Neural crest cell (in vitro differentiated cells): ENCODE results near the gene TEKT2. TPM values are rescaled to one million over a fixed set of nuclear protein-coding genes. Genes with fewer than 3 reads are reported as not detected.

ENCODE experiments used
- DNase-seq: peaks from one replicate; pipeline ENCODE4 v3.0.0; 2021; ENCODE audit warnings: low read depth, mixed read lengths, low spot score
- H3K27ac Mint-ChIP-seq: one replicate; pipeline ENCODE4 v1.8.0; 2021; ENCODE audit warnings: mild to moderate bottlenecking, mixed read lengths; ENCODE audit not compliant: unreplicated experiment
- H3K27me3 Mint-ChIP-seq: 2 replicates; pipeline ENCODE4 v1.8.0; 2021; ENCODE audit warnings: low read depth, mild to moderate bottlenecking, mixed read lengths
- H3K36me3 Mint-ChIP-seq: 2 replicates; pipeline ENCODE4 v1.8.0; 2021; ENCODE audit warnings: low read depth, mild to moderate bottlenecking, mixed read lengths
- H3K4me1 Mint-ChIP-seq: 2 replicates; pipeline ENCODE4 v1.8.0; 2021; ENCODE audit warnings: mixed read lengths
- H3K4me3 Mint-ChIP-seq: one replicate; pipeline ENCODE4 v1.8.0; 2021; ENCODE audit warnings: mild to moderate bottlenecking, mixed read lengths
- H3K9me3 Mint-ChIP-seq: 2 replicates; pipeline ENCODE4 v1.8.0; 2021; ENCODE audit warnings: mixed read lengths
- total RNA-seq: library from RNA; stranded (reverse); gene quantifications from 2 replicates; pipeline ENCODE4 v1.2.1, GENCODE V29; 2021
- TF ChIP-seq, protein P1 (sequence below): fragments of 200-600 bp; sonication (generic); conservative IDR thresholded peaks from 2 replicates; pipeline ENCODE4 v1.5.0; 2021; ENCODE audit warnings: antibody characterized with exemption, mild to moderate bottlenecking

TEKT2 gene
- total RNA-seq, 1 donor from 2014 or later: 8.4 TPM

DNA sequence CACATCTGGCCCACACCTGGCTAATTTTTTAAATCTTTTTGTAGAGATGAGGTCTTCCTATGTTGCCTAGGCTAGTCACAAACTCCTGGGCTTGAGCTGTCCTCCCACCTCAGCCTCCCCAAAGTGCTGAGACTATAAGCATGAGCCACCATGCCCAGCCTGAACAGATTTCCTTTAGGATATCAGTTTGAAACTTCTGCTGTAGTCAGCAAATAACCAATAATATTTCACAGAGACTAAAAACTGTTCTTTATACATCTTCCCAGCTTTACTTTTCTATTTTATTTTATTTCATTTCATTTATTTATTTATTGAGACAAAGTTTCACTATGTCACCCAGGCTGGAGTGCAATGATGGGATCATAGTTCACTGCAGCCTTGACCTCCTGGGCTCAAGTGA lies 29.9 kb upstream of the TEKT2 start:
- DNase-seq: no peak
- no peaks in the 10 kb centered on the region for H3K9me3 Mint-ChIP-seq
- H3K4me1 Mint-ChIP-seq: no peaks in the 10 kb centered on the region
- no peaks in the 10 kb centered on the region for H3K27me3 Mint-ChIP-seq
- no peak overlapping the region for H3K4me3 Mint-ChIP-seq
- TF ChIP-seq, protein P1, sequence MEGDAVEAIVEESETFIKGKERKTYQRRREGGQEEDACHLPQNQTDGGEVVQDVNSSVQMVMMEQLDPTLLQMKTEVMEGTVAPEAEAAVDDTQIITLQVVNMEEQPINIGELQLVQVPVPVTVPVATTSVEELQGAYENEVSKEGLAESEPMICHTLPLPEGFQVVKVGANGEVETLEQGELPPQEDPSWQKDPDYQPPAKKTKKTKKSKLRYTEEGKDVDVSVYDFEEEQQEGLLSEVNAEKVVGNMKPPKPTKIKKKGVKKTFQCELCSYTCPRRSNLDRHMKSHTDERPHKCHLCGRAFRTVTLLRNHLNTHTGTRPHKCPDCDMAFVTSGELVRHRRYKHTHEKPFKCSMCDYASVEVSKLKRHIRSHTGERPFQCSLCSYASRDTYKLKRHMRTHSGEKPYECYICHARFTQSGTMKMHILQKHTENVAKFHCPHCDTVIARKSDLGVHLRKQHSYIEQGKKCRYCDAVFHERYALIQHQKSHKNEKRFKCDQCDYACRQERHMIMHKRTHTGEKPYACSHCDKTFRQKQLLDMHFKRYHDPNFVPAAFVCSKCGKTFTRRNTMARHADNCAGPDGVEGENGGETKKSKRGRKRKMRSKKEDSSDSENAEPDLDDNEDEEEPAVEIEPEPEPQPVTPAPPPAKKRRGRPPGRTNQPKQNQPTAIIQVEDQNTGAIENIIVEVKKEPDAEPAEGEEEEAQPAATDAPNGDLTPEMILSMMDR: no peak
- H3K27ac Mint-ChIP-seq: no peak overlapping the region
- H3K36me3 Mint-ChIP-seq: peaks cover under 1% of the 10 kb centered on the region

- Mint-ChIP-seq H3K27ac (no peak overlapping the region), H3K27me3 (no peaks in the 10 kb centered on the region), H3K4me1 (no peaks in the 10 kb centered on the region), H3K36me3 (no peaks in the 10 kb centered on the region), H3K9me3 (no peaks in the 10 kb centered on the region), H3K4me3 (no peak overlapping the region)
- no peak for DNase-seq
- TF ChIP-seq, protein P1: no peak
Observed at GRCh38 chr1:36055706-36056105, 28.2 kb upstream of the TEKT2 start.

- H3K36me3 Mint-ChIP-seq: no peaks in the 10 kb centered on the region
- H3K9me3 Mint-ChIP-seq: no peaks in the 10 kb centered on the region
- no peaks in the 10 kb centered on the region for H3K4me1 Mint-ChIP-seq
- no peak overlapping the region for H3K4me3 Mint-ChIP-seq
- no peaks in the 10 kb centered on the region for H3K27me3 Mint-ChIP-seq
- no peak for DNase-seq
- TF ChIP-seq, protein P1: no peak
- no peak overlapping the region for H3K27ac Mint-ChIP-seq
Observed at GRCh38 chr1:36062315-36062714, 21.6 kb upstream of the TEKT2 start.

- Mint-ChIP-seq H3K4me3 (no peak overlapping the region), H3K27ac (no peak overlapping the region), H3K36me3 (no peaks in the 10 kb centered on the region), H3K4me1 (peaks cover 10% of the 10 kb centered on the region), H3K9me3 (no peaks in the 10 kb centered on the region), H3K27me3 (no peaks in the 10 kb centered on the region)
- no peak for DNase-seq
- TF ChIP-seq, protein P1: no peak
Observed at GRCh38 chr1:36067871-36068270, 16.0 kb upstream of the TEKT2 start.

DNA sequence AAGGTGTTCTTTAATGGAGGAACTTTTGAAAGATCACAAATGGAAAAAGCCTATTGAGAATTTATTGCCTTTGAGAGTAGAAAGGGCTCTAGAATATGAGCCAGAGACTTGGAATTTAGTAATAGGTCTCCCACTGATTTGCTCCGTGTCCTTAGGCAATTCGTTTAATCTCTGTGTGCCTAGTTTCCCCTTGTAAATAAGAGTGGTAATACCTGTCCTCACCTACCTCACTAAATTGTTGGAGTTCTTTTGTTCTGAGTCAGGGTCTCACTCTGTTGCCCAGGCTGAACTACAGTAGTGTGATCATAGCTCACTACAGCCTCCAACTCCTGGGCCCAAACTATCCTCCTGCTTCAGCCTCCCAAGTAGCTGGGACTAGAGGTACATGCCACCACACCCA lies 15.0 kb upstream of the TEKT2 start:
- no peak overlapping the region for H3K4me3 Mint-ChIP-seq
- TF ChIP-seq, protein P1: no peak
- H3K36me3 Mint-ChIP-seq: no peaks in the 10 kb centered on the region
- DNase-seq: no peak
- no peak overlapping the region for H3K27ac Mint-ChIP-seq
- no peaks in the 10 kb centered on the region for H3K27me3 Mint-ChIP-seq
- peaks cover 11% of the 10 kb centered on the region for H3K4me1 Mint-ChIP-seq
- H3K9me3 Mint-ChIP-seq: no peaks in the 10 kb centered on the region

GRCh38 chr1:36070349-36070748 lies 13.5 kb upstream of the TEKT2 start:
- Mint-ChIP-seq H3K27me3 (no peaks in the 10 kb centered on the region), H3K9me3 (no peaks in the 10 kb centered on the region), H3K4me3 (no peak overlapping the region), H3K27ac (no peak overlapping the region), H3K4me1 (peaks cover 11% of the 10 kb centered on the region), H3K36me3 (no peaks in the 10 kb centered on the region)
- TF ChIP-seq, protein P1: no peak
- DNase-seq: no peak
